GM12874 (cell line): ENCODE results near the gene CAP2.
A peak's percentile ranks its signal among the peaks of the same experiment; 100 is the strongest.

Experiments used
- CTCF ChIP-seq: IDR thresholded peaks from 2 replicates; pipeline ENCODE4 v1.5.1; 2011; ENCODE audit warnings: low read depth, mild to moderate bottlenecking, control low read depth, low read length, moderate library complexity; ENCODE audit not compliant: insufficient read depth

CAP2 gene

GRCh38 chr6:17565399-17565798 is 172.0 kb downstream of the CAP2 start:
- TF ChIP-seq CTCF = no peak

DNA sequence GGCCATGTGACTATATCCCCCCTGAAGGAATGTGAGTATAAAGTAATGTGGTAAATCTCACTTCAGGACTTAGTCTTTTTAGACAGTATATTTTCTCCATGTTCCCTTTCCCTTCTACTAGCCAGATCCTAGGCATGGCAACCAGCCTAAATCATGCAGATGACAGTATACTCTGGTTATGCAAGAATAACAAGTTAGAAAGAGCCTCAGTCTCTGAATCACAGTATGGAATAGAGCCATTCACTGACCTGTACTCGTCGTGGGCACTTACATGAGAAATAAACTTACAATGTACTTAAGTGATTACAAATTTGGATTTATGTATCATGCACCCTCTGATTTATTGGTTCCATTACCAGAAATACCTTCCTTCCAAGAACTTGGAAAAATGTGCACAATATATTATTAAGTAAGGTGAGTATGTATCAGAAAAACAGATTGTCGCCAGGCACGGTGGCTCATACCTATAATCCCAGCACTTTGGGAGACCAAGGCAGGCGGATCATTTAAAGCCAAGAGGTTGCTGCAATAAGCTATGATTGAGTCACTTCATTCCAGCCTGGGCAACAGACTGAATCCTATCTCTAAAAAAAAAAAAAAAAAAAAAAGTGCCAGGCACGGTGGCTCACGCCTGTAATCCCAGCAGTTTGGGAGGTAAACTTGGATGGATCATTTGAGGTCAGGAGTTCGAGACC is 181.6 kb downstream of the CAP2 start:
- no peak for TF ChIP-seq CTCF

- TF ChIP-seq CTCF = no peak
Observed at GRCh38 chr6:17577059-17577458, 183.7 kb downstream of the CAP2 start.

- no peak for TF ChIP-seq CTCF
Observed at GRCh38 chr6:17580518-17581048, 187.2 kb downstream of the CAP2 start.

- no peak for TF ChIP-seq CTCF
Observed at GRCh38 chr6:17583811-17584210, 190.4 kb downstream of the CAP2 start.

- TF ChIP-seq CTCF = peak; percentile 38
Observed at GRCh38 chr6:17584241-17584803, 190.9 kb downstream of the CAP2 start.

GRCh38 chr6:17585766-17586490 is 192.5 kb downstream of the CAP2 start:
- TF ChIP-seq CTCF = peak; percentile 17; the same call in 1 of the 2 replicates
